Activated T-helper 2 cell treated with anti-CD3 and anti-CD28 coated beads, Interferon-gamma antibody, Interleukin-2, Interleukin-4, amounts not matched to agents 10 μg/mL and 5 μg/mL and 100 μg/mL, durations not matched to agents 14 hours and 24 hours and 36 hours (primary cell): Measurements from ENCODE around the gene IGSF3. TPM values are rescaled to one million over a fixed set of nuclear protein-coding genes. Genes with fewer than 3 reads are reported as not detected.

Source experiments
- DNase-seq: peaks from one replicate; pipeline ENCODE4 v3.0.0; 2021; ENCODE audit warnings: low spot score
- H3K27ac Mint-ChIP-seq: one replicate; pipeline ENCODE4 v1.8.0; 2021; ENCODE audit warnings: mixed read lengths
- H3K27me3 Mint-ChIP-seq: one replicate; pipeline ENCODE4 v1.8.0; 2021; ENCODE audit warnings: low read depth, mixed read lengths
- H3K36me3 Mint-ChIP-seq: one replicate; pipeline ENCODE4 v1.8.0; 2021; ENCODE audit warnings: low read depth, mixed read lengths
- H3K4me1 Mint-ChIP-seq: one replicate; pipeline ENCODE4 v1.8.0; 2021; ENCODE audit warnings: low read depth, mixed read lengths
- H3K4me3 Mint-ChIP-seq: one replicate; pipeline ENCODE4 v1.8.0; 2021; ENCODE audit warnings: low read depth, mild to moderate bottlenecking, moderate library complexity, mixed read lengths
- H3K9me3 Mint-ChIP-seq: one replicate; pipeline ENCODE4 v1.8.0; 2021; ENCODE audit warnings: mixed read lengths
- intact Hi-C: fragments of 100-400 bp; cut with micrococcal nuclease; formaldehyde crosslinking; loops from one replicate; pipeline ENCODE4 v1.15.1; 2023
- total RNA-seq: library from RNA; stranded (reverse); gene quantifications from 2 replicates; pipeline ENCODE4 v1.2.3, GENCODE V29; 2022

The IGSF3 gene
- total RNA-seq, 1 donor from 2014 or later: 4.6 TPM

DNA sequence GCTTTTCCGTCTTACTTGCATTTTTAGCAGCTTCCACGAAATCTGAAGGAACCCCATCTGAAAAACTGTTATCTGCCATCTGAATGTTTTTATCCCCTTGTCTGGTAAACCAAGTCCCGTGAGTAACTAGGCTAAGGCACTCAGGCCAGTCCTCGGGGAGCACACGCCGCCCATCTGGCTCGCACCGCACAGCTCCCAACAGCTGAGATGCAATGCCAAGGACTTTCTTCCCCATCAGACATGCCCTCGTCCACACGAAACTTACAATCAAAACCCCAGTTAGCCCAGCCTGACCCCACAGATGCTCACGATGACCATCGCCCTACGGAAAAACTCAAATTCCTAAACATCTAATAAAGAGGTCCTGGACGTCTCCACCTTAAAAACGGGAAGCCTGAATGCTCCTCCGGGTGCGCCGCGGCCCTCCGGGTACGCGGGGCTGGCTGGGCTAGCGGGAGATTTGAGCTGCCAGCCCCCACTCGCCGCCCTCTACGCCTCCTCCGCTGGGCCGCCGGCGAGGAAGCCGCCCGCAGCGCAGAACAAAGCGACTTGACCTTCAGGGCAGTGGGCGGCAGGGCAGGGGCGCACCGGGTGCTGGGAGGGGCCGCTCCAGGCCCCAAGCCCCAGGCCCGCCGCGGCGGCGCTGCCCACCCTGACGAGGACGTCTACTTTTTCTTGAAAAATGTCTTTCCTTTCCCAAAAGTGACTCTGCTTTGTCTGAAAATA, 133.4 kb downstream of the IGSF3 start:
- H3K4me3 Mint-ChIP-seq: no peak overlapping the region
- H3K36me3 Mint-ChIP-seq: peaks cover 76% of the 10 kb centered on the region
- H3K27me3 Mint-ChIP-seq: no peaks in the 10 kb centered on the region
- H3K4me1 Mint-ChIP-seq: peaks cover 31% of the 10 kb centered on the region
- H3K27ac Mint-ChIP-seq: no peak overlapping the region
- no peak for DNase-seq
- H3K9me3 Mint-ChIP-seq: peaks cover 2% of the 10 kb centered on the region
- intact Hi-C loops: no loop called here

DNA sequence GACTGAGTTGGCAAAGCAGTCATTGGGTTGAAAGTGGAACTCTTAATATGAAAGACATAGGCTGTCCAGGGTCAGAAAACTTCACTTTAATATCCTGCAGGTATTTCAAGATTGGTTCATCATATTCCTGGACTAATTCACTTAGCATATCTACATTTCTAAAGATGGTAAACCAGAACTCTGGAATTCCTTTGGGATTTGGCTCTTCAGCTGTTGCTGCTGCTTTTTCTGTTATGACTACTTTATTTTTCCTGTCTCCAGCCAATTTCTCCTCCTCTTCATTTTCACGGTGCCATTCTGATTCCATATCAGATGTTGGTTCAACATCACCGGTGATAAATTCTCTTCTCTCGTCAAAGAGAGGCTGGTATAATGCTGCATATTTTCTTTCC, 134.1 kb downstream of the IGSF3 start:
- Mint-ChIP-seq H3K4me3 (no peak overlapping the region), H3K4me1 (peaks cover 24% of the 10 kb centered on the region), H3K9me3 (peaks cover 8% of the 10 kb centered on the region), H3K36me3 (peaks cover 76% of the 10 kb centered on the region), H3K27ac (no peak overlapping the region), H3K27me3 (no peaks in the 10 kb centered on the region)
- DNase-seq: no peak
- intact Hi-C loops: no loop called here

GRCh38 chr1:116532671-116533428, 134.7 kb downstream of the IGSF3 start:
- DNase-seq: no peak
- peaks cover 13% of the 10 kb centered on the region for H3K9me3 Mint-ChIP-seq
- no peak overlapping the region for H3K27ac Mint-ChIP-seq
- H3K27me3 Mint-ChIP-seq: no peaks in the 10 kb centered on the region
- no peak overlapping the region for H3K4me3 Mint-ChIP-seq
- peaks cover 18% of the 10 kb centered on the region for H3K4me1 Mint-ChIP-seq
- intact Hi-C loops: no loop called here
- H3K36me3 Mint-ChIP-seq: peaks cover 77% of the 10 kb centered on the region

GRCh38 chr1:116531917-116532316, 135.6 kb downstream of the IGSF3 start:
- H3K4me1 Mint-ChIP-seq: peaks cover 18% of the 10 kb centered on the region
- peaks cover 85% of the 10 kb centered on the region for H3K36me3 Mint-ChIP-seq

GRCh38 chr1:116529681-116530080, 137.9 kb downstream of the IGSF3 start:
- peaks cover 87% of the 10 kb centered on the region for H3K36me3 Mint-ChIP-seq

More at GRCh38 chr1:116531917-116532316, 135.6 kb downstream of the IGSF3 start:
- DNase-seq: no peak
- peaks cover 19% of the 10 kb centered on the region for H3K9me3 Mint-ChIP-seq
- intact Hi-C loops: no loop called here
- no peak overlapping the region for H3K4me3 Mint-ChIP-seq
- H3K27me3 Mint-ChIP-seq: no peaks in the 10 kb centered on the region
- H3K27ac Mint-ChIP-seq: no peak overlapping the region

GRCh38 chr1:116529199-116529631, 138.3 kb downstream of the IGSF3 start:
- intact Hi-C loops: no loop called here
- H3K4me3 Mint-ChIP-seq: no peak overlapping the region
- no peak overlapping the region for H3K27ac Mint-ChIP-seq
- no peak for DNase-seq
- peaks cover 29% of the 10 kb centered on the region for H3K9me3 Mint-ChIP-seq
- H3K36me3 Mint-ChIP-seq: peaks cover 84% of the 10 kb centered on the region
- H3K4me1 Mint-ChIP-seq: peaks cover 8% of the 10 kb centered on the region
- no peaks in the 10 kb centered on the region for H3K27me3 Mint-ChIP-seq

More at GRCh38 chr1:116529681-116530080, 137.9 kb downstream of the IGSF3 start:
- intact Hi-C loops: no loop called here
- H3K4me3 Mint-ChIP-seq: no peak overlapping the region
- DNase-seq: no peak
- H3K27me3 Mint-ChIP-seq: no peaks in the 10 kb centered on the region
- no peak overlapping the region for H3K27ac Mint-ChIP-seq
- H3K4me1 Mint-ChIP-seq: peaks cover 8% of the 10 kb centered on the region
- H3K9me3 Mint-ChIP-seq: peaks cover 29% of the 10 kb centered on the region

- Mint-ChIP-seq H3K4me1 (peaks cover 8% of the 10 kb centered on the region), H3K4me3 (no peak overlapping the region), H3K9me3 (peaks cover 29% of the 10 kb centered on the region), H3K27ac (no peak overlapping the region), H3K27me3 (no peaks in the 10 kb centered on the region), H3K36me3 (peaks cover 81% of the 10 kb centered on the region)
- intact Hi-C loops: no loop called here
- DNase-seq: no peak
Measured at GRCh38 chr1:116528329-116529083, 139.0 kb downstream of the IGSF3 start.

DNA sequence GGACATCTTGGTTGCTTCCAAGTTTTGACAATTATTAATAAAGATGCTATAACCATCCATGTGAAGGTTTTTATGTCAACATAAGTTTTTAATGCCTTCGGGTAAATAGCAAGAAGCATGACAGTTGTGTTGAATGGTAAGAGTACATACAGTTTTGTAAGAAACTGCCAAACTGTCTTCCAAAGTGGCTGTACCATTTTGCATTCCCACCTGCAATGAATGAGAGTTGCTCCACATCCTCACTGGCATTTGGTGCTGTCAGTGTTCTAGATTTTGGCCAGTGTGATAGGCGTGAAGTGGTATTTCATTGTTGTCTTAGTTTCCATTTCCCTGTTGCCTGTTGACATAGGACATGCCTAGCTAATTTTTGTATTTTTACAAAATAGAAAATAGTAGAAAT, 142.1 kb downstream of the IGSF3 start:
- peaks cover 29% of the 10 kb centered on the region for H3K9me3 Mint-ChIP-seq
- no peak overlapping the region for H3K27ac Mint-ChIP-seq
- H3K4me3 Mint-ChIP-seq: no peak overlapping the region
- no peaks in the 10 kb centered on the region for H3K27me3 Mint-ChIP-seq
- no peak for DNase-seq
- H3K36me3 Mint-ChIP-seq: peaks cover 78% of the 10 kb centered on the region
- intact Hi-C loops: no loop called here
- H3K4me1 Mint-ChIP-seq: peaks cover 5% of the 10 kb centered on the region

Other genes starting within 250 kb of the IGSF3 start
- 40.6 and 40.9 TPM in 2 replicates for gene CD58, start 96.7 kb downstream of the IGSF3 start, total RNA-seq
- gene CD2, start 86.7 kb upstream of the IGSF3 start, total RNA-seq: 284 and 304 TPM in 2 replicates
- gene PTGFRN, start 242.2 kb upstream of the IGSF3 start, total RNA-seq: 19.1 and 23.2 TPM in 2 replicates